Glutamatergic neuron (in vitro differentiated cells): ENCODE measurements around the gene BCAS4. TPM values are rescaled to one million over a fixed set of nuclear protein-coding genes. Genes with fewer than 3 reads are reported as not detected.

Source experiments
- DNase-seq: peaks from one replicate; pipeline ENCODE4 v3.0.0; 2022
- H3K27ac Mint-ChIP-seq: one replicate; pipeline ENCODE4 v1.8.0; 2020; ENCODE audit warnings: mild to moderate bottlenecking, mixed read lengths, inconsistent platforms; ENCODE audit not compliant: unreplicated experiment
- H3K27me3 Mint-ChIP-seq: one replicate; pipeline ENCODE4 v1.8.0; 2020; ENCODE audit warnings: mild to moderate bottlenecking, moderate library complexity, mixed read lengths, inconsistent platforms; ENCODE audit not compliant: unreplicated experiment
- H3K36me3 Mint-ChIP-seq: one replicate; pipeline ENCODE4 v1.8.0; 2020; ENCODE audit warnings: mild to moderate bottlenecking, mixed read lengths, inconsistent platforms; ENCODE audit not compliant: unreplicated experiment
- H3K4me1 Mint-ChIP-seq: one replicate; pipeline ENCODE4 v1.8.0; 2020; ENCODE audit warnings: mild to moderate bottlenecking, low read depth, mixed read lengths, inconsistent platforms; ENCODE audit not compliant: unreplicated experiment
- H3K4me3 Mint-ChIP-seq: one replicate; pipeline ENCODE4 v1.8.0; 2020; ENCODE audit warnings: mild to moderate bottlenecking, mixed read lengths, inconsistent platforms; ENCODE audit not compliant: unreplicated experiment
- H3K9me3 Mint-ChIP-seq: one replicate; pipeline ENCODE4 v1.8.0; 2020; ENCODE audit warnings: mild to moderate bottlenecking, moderate library complexity, mixed read lengths, inconsistent platforms; ENCODE audit not compliant: unreplicated experiment
- CTCF ChIP-seq: fragments of 200-600 bp; sonication (generic); IDR thresholded peaks from one replicate; pipeline ENCODE4 v1.5.0; 2021; ENCODE audit not compliant: partially characterized antibody, unreplicated experiment
- total RNA-seq: library from RNA; stranded (reverse); fragmentation: NEBNext Ultra II Directional; extraction: Animal tissue kit (Norgen Biotek cat#: 25700); gene quantifications from one replicate; pipeline ENCODE4 v1.2.1, GENCODE V29; 2021; ENCODE audit not compliant: unreplicated experiment

Gene BCAS4
- total RNA-seq, 1 donor from 2014 or later = 5.5 TPM

GRCh38 chr20:50903353-50904051 lies 108.6 kb downstream of the BCAS4 start:
- no peaks in the 10 kb centered on the region for H3K9me3 Mint-ChIP-seq
- no peak overlapping the region for H3K4me3 Mint-ChIP-seq
- H3K27me3 Mint-ChIP-seq = peaks cover 1% of the 10 kb centered on the region
- no peak for TF ChIP-seq CTCF
- no peak for DNase-seq
- H3K36me3 Mint-ChIP-seq = no peaks in the 10 kb centered on the region
- no peaks in the 10 kb centered on the region for H3K4me1 Mint-ChIP-seq
- H3K27ac Mint-ChIP-seq = no peak overlapping the region

GRCh38 chr20:50904067-50904570 lies 109.3 kb downstream of the BCAS4 start:
- H3K27ac Mint-ChIP-seq = no peak overlapping the region
- no peaks in the 10 kb centered on the region for H3K9me3 Mint-ChIP-seq
- peaks cover 1% of the 10 kb centered on the region for H3K27me3 Mint-ChIP-seq
- H3K36me3 Mint-ChIP-seq = no peaks in the 10 kb centered on the region
- DNase-seq = no peak
- no peak overlapping the region for H3K4me3 Mint-ChIP-seq
- no peaks in the 10 kb centered on the region for H3K4me1 Mint-ChIP-seq
- TF ChIP-seq CTCF = no peak

GRCh38 chr20:50909413-50909812 lies 114.6 kb downstream of the BCAS4 start:
- peaks cover 20% of the 10 kb centered on the region for H3K4me1 Mint-ChIP-seq
- H3K27me3 Mint-ChIP-seq = no peaks in the 10 kb centered on the region
- H3K4me3 Mint-ChIP-seq = no peak overlapping the region
- TF ChIP-seq CTCF = no peak
- H3K27ac Mint-ChIP-seq = no peak overlapping the region
- H3K9me3 Mint-ChIP-seq = peaks cover 2% of the 10 kb centered on the region
- no peak for DNase-seq
- no peaks in the 10 kb centered on the region for H3K36me3 Mint-ChIP-seq

GRCh38 chr20:50911030-50911429 lies 116.2 kb downstream of the BCAS4 start:
- no peaks in the 10 kb centered on the region for H3K27me3 Mint-ChIP-seq
- H3K9me3 Mint-ChIP-seq = peaks cover 2% of the 10 kb centered on the region
- no peak overlapping the region for H3K4me3 Mint-ChIP-seq
- no peaks in the 10 kb centered on the region for H3K36me3 Mint-ChIP-seq
- no peak overlapping the region for H3K27ac Mint-ChIP-seq
- peaks cover 31% of the 10 kb centered on the region for H3K4me1 Mint-ChIP-seq
- DNase-seq = no peak
- no peak for TF ChIP-seq CTCF

- TF ChIP-seq CTCF = no peak
- Mint-ChIP-seq H3K9me3 (peaks cover 2% of the 10 kb centered on the region), H3K27ac (no peak overlapping the region), H3K4me1 (peaks cover 36% of the 10 kb centered on the region), H3K27me3 (no peaks in the 10 kb centered on the region), H3K36me3 (no peaks in the 10 kb centered on the region), H3K4me3 (no peak overlapping the region)
- no peak for DNase-seq
Observed at GRCh38 chr20:50911716-50912115, 116.9 kb downstream of the BCAS4 start.
